ENCODE data around the gene PACC1. TPM values are rescaled to one million over a fixed set of nuclear protein-coding genes. Genes with fewer than 3 reads are reported as not detected.

The PACC1 gene
- polyA plus RNA-seq, 2 of the 4 experiments (the other 2 are of a cell fraction) = 11.9 to 19.6 TPM

DNA sequence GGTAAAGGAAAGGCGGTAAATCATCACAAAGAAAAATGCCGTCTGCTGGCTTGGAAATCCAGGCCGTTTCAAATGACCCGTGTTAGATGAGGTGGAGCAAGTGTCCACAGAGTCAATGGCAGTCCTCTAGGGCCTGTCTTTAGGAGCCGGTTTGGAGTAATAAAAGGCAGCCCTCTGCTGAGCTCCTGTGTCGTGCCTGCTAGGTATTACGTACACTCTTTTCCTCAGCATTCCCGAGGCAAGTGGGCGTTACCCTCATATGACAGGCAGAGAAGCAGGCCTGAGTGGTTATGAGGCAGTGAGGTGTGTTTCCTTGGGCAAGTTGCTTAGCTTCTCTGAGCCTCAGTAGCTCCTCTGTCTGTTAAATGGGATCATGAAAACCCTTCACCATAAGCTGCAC, 25.7 kb upstream of the PACC1 start:
- no peak for ATAC-seq
- Histone ChIP-seq H3K9me3 (no peaks in the 10 kb centered on the region), H3K27ac (no peak overlapping the region), H3K4me2 (no peak overlapping the region), H3K4me3 (no peak overlapping the region), H3K4me1 (peaks cover 6% of the 10 kb centered on the region; the same call in 1 of the 3 replicates)
- TF ChIP-seq RCOR1 (IDR thresholded peaks at IDR 0.05; ENCODE audit: low read depth, low read length) (no peak), NPAS2 (CRISPR knock-in tag; IDR thresholded peaks at IDR 0.05; ENCODE audit: borderline replicate concordance) (no peak), CEBPB (IDR thresholded peaks at IDR 0.05) (no peak), POLR2A (IDR thresholded peaks at IDR 0.05; ENCODE audit: low read length) (no peak), JUNB (IDR thresholded peaks at IDR 0.05) (no peak), ZC3H11A (IDR thresholded peaks at IDR 0.05) (no peak), FOSB (CRISPR knock-in tag; IDR thresholded peaks at IDR 0.05) (no peak), NR3C1 (IDR thresholded peaks at IDR 0.05) (no peak), KDM5A (IDR thresholded peaks at IDR 0.05) (no peak), BHLHE40 (IDR thresholded peaks at IDR 0.05; ENCODE audit: low read depth, low read length) (no peak), HOXB5 (CRISPR knock-in tag; IDR thresholded peaks at IDR 0.05) (no peak)
- TF ChIP-seq, protein P1, sequence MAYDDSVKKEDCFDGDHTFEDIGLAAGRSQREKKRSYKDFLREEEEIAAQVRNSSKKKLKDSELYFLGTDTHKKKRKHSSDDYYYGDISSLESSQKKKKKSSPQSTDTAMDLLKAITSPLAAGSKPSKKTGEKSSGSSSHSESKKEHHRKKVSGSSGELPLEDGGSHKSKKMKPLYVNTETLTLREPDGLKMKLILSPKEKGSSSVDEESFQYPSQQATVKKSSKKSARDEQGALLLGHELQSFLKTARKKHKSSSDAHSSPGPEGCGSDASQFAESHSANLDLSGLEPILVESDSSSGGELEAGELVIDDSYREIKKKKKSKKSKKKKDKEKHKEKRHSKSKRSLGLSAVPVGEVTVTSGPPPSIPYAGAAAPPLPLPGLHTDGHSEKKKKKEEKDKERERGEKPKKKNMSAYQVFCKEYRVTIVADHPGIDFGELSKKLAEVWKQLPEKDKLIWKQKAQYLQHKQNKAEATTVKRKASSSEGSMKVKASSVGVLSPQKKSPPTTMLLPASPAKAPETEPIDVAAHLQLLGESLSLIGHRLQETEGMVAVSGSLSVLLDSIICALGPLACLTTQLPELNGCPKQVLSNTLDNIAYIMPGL (CRISPR knock-in tag; IDR thresholded peaks at IDR 0.05; ENCODE audit: borderline replicate concordance) = no peak
- TF ChIP-seq, protein P2, sequence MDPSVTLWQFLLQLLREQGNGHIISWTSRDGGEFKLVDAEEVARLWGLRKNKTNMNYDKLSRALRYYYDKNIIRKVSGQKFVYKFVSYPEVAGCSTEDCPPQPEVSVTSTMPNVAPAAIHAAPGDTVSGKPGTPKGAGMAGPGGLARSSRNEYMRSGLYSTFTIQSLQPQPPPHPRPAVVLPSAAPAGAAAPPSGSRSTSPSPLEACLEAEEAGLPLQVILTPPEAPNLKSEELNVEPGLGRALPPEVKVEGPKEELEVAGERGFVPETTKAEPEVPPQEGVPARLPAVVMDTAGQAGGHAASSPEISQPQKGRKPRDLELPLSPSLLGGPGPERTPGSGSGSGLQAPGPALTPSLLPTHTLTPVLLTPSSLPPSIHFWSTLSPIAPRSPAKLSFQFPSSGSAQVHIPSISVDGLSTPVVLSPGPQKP (IDR thresholded peaks at IDR 0.05; ENCODE audit: low read depth, low read length) = no peak
- TF ChIP-seq, protein P3, sequence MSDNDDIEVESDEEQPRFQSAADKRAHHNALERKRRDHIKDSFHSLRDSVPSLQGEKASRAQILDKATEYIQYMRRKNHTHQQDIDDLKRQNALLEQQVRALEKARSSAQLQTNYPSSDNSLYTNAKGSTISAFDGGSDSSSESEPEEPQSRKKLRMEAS (IDR thresholded peaks at IDR 0.05) = no peak
- TF ChIP-seq, protein P4, sequence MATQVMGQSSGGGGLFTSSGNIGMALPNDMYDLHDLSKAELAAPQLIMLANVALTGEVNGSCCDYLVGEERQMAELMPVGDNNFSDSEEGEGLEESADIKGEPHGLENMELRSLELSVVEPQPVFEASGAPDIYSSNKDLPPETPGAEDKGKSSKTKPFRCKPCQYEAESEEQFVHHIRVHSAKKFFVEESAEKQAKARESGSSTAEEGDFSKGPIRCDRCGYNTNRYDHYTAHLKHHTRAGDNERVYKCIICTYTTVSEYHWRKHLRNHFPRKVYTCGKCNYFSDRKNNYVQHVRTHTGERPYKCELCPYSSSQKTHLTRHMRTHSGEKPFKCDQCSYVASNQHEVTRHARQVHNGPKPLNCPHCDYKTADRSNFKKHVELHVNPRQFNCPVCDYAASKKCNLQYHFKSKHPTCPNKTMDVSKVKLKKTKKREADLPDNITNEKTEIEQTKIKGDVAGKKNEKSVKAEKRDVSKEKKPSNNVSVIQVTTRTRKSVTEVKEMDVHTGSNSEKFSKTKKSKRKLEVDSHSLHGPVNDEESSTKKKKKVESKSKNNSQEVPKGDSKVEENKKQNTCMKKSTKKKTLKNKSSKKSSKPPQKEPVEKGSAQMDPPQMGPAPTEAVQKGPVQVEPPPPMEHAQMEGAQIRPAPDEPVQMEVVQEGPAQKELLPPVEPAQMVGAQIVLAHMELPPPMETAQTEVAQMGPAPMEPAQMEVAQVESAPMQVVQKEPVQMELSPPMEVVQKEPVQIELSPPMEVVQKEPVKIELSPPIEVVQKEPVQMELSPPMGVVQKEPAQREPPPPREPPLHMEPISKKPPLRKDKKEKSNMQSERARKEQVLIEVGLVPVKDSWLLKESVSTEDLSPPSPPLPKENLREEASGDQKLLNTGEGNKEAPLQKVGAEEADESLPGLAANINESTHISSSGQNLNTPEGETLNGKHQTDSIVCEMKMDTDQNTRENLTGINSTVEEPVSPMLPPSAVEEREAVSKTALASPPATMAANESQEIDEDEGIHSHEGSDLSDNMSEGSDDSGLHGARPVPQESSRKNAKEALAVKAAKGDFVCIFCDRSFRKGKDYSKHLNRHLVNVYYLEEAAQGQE (IDR thresholded peaks at IDR 0.05) = no peak
- TF ChIP-seq, protein P5, sequence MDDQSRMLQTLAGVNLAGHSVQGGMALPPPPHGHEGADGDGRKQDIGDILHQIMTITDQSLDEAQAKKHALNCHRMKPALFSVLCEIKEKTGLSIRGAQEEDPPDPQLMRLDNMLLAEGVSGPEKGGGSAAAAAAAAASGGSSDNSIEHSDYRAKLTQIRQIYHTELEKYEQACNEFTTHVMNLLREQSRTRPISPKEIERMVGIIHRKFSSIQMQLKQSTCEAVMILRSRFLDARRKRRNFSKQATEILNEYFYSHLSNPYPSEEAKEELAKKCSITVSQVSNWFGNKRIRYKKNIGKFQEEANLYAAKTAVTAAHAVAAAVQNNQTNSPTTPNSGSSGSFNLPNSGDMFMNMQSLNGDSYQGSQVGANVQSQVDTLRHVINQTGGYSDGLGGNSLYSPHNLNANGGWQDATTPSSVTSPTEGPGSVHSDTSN (IDR thresholded peaks at IDR 0.05) = no peak
- FAIRE-seq = no peak
- WGBS (ENCODE audit: missing lambda C conversion rate) = 78% methylated on average over 9 of the region's 9 CpGs
- POLR2A ChIA-PET = interaction anchor here (0.6 kb wide), 1 partner anchor 263 kb away, joined by 6 read pairs; no protein-coding TSS in a partner anchor
- CTCF ChIA-PET = interaction anchor here (0.6 to 6.3 kb wide), 9 partner anchors 14 to 405 kb away, joined by 3 to 48 read pairs (median 3); partner anchors contain the start of genes DTL and INTS7
- DNase-seq (ENCODE audit: low read depth in 1 of 2, low spot score in 1 of 2) = no peak

DNA sequence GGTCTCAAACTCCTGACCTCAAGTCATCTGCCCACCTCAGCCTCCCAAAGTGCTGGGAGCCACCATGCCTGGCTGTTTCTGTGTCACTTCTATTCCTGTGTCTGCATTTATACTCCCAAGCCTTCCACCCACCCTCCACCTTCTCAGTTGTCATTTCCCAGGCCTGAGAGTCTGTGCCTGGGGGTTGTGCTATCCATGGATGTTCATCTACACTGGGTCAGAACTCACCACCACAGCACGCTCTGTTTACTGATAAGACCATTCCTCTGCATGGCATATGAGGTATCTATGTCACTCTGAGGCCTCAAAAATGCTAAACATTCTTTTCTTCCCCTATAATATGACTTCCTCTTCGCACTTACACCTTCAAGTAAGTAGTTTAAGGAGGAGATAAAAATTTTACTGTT, 24.1 kb upstream of the PACC1 start:
- ATAC-seq = no peak
- ChIA-PET CTCF (interaction anchor here (1.5 to 7.2 kb wide), 2 partner anchors 18 to 376 kb away, joined by 3 to 46 read pairs; no protein-coding TSS in a partner anchor), POLR2A (interaction anchor here (0.7 kb wide), 1 partner anchor 10 kb away, joined by 6 read pairs; no protein-coding TSS in a partner anchor)
- FAIRE-seq = no peak
- DNase-seq (ENCODE audit: low read depth in 1 of 2, low spot score in 1 of 2) = no peak
- peaks cover 14% of the 10 kb centered on the region; the same call in 2 of the 3 replicates for H3K4me1 ChIP-seq
- H3K27ac ChIP-seq = no peak overlapping the region
- H3K4me3 ChIP-seq = no peak overlapping the region
- 97% methylated on average over 2 of the region's 2 CpGs for WGBS (ENCODE audit: missing lambda C conversion rate)
- no peak overlapping the region for H3K4me2 ChIP-seq
- no peaks in the 10 kb centered on the region for H3K9me3 ChIP-seq
- TF ChIP-seq, protein P4 (IDR thresholded peaks at IDR 0.05) = no peak
- TF ChIP-seq RNF2 (IDR thresholded peaks at IDR 0.05; ENCODE audit: borderline replicate concordance, low read depth) (no peak), MYC (IDR thresholded peaks at IDR 0.05; ENCODE audit: borderline replicate concordance, low read length) (no peak), GATA3 (IDR thresholded peaks at IDR 0.05; ENCODE audit: borderline replicate concordance) (no peak), RCOR1 (IDR thresholded peaks at IDR 0.05; ENCODE audit: low read depth, low read length) (no peak), HOXB13 (CRISPR knock-in tag; IDR thresholded peaks at IDR 0.05; ENCODE audit: low read depth) (no peak), POLR2A (IDR thresholded peaks at IDR 0.05; ENCODE audit: low read length) (no peak), POLR2AphosphoS2 (conservative IDR thresholded peaks at IDR 0.05; ENCODE audit: low read length) (no peak)
- TF ChIP-seq, protein P6, sequence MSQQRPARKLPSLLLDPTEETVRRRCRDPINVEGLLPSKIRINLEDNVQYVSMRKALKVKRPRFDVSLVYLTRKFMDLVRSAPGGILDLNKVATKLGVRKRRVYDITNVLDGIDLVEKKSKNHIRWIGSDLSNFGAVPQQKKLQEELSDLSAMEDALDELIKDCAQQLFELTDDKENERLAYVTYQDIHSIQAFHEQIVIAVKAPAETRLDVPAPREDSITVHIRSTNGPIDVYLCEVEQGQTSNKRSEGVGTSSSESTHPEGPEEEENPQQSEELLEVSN (IDR thresholded peaks at IDR 0.05; ENCODE audit: borderline replicate concordance, low read depth) = no peak
- TF ChIP-seq, protein P3 (IDR thresholded peaks at IDR 0.05) = no peak

All from A549 (cell line).